HAP-1 (cell line): ENCODE results near the gene SNAP25.

Experiments used
- DNase-seq, 2 experiments: peaks; one replicate each; pipeline ENCODE4 v3.0.0-alpha.2; 2016 to 2020; ENCODE audit warnings: low spot score in 2 of 2
- H3K27me3 ChIP-seq: fragments of 250-450 bp; sonication (Bioruptor Pico); 2 replicates; pipeline ENCODE4 v1.5.1; 2020; ENCODE audit warnings: low read depth, mild to moderate bottlenecking, moderate library complexity
- H3K36me3 ChIP-seq: fragments of 250-450 bp; sonication (Bioruptor Pico); replicated peaks from 2 replicates; pipeline ENCODE4 v1.5.1; 2020; ENCODE audit warnings: mild to moderate bottlenecking
- H3K4me1 ChIP-seq: fragments of 250-450 bp; sonication (Bioruptor Pico); 2 replicates; pipeline ENCODE4 v1.5.1; 2020; ENCODE audit warnings: mild to moderate bottlenecking
- H3K4me3 ChIP-seq: fragments of 250-450 bp; sonication (Bioruptor Pico); 2 replicates; pipeline ENCODE4 v1.5.1; 2020; ENCODE audit warnings: mild to moderate bottlenecking, moderate library complexity
- H3K9me3 ChIP-seq: fragments of 250-450 bp; sonication (Bioruptor Pico); 2 replicates; pipeline ENCODE4 v1.5.1; 2020; ENCODE audit warnings: mild to moderate bottlenecking, moderate library complexity
- in situ Hi-C: fragments of 300-500 bp; cut with MboI; formaldehyde crosslinking; loops from 3 replicates; pipeline ENCODE4 v1.14.3; 2020; ENCODE audit warnings: low sequenced_read_pairs, inconsistent platforms, mixed read lengths

Gene SNAP25

DNA sequence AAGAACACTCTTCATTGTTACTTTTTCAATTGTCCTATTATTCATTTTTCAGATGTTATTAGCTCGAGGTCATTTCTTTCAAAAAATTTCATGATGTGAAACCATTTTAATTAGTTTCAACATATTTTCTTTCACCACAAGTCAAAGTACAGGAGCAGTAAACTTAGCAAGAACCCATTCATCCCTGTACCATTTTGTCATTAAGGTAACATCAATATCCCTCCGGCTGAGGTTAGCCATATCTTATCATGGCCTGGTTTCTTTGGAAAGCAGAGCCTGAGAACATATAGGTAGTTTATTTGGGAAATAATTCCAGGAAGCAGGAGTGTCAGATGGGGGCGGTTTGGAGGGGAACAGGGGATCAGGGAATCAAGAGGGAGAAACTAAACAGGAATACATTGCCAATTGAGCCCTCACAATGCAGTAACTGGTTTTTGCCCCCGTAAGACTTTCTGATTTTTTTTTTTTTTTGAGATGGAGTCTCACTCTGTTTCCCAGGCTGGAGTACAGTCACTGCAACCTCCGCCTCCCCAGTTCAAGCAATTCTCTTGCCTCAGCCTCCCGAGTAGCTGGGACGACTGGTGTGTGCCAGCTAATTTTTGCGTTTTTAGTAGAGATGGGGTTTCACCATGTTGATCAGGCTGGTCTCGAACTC is 131.7 kb downstream of the SNAP25 start:
- Histone ChIP-seq H3K9me3 (no peaks in the 10 kb centered on the region), H3K27me3 (no peaks in the 10 kb centered on the region), H3K4me1 (peaks cover 11% of the 10 kb centered on the region), H3K4me3 (no peak overlapping the region), H3K36me3 (no peaks in the 10 kb centered on the region)
- no peak for DNase-seq
- in situ Hi-C loops = loop anchor here (25.0 kb wide), 1 partner anchor 363 kb away; no protein-coding TSS in a partner anchor

GRCh38 chr20:10352934-10353824 is 134.5 kb downstream of the SNAP25 start:
- Histone ChIP-seq H3K27me3 (no peaks in the 10 kb centered on the region), H3K9me3 (no peaks in the 10 kb centered on the region), H3K4me1 (peaks cover 11% of the 10 kb centered on the region), H3K36me3 (no peaks in the 10 kb centered on the region), H3K4me3 (no peak overlapping the region)
- in situ Hi-C loops = loop anchor here (25.0 kb wide), 1 partner anchor 366 kb away; no protein-coding TSS in a partner anchor
- DNase-seq = no peak

- in situ Hi-C loops = loop anchor here (25.0 kb wide), 1 partner anchor 369 kb away; no protein-coding TSS in a partner anchor
- no peaks in the 10 kb centered on the region for H3K36me3 ChIP-seq
- H3K27me3 ChIP-seq = no peaks in the 10 kb centered on the region
Observed at GRCh38 chr20:10356628-10357027, 138.0 kb downstream of the SNAP25 start.

More at GRCh38 chr20:10356628-10357027, 138.0 kb downstream of the SNAP25 start:
- no peak overlapping the region for H3K4me3 ChIP-seq
- DNase-seq = no peak
- no peaks in the 10 kb centered on the region for H3K9me3 ChIP-seq
- H3K4me1 ChIP-seq = peaks cover 4% of the 10 kb centered on the region; the same call in 1 of the 2 replicates
